ENCODE measurements around the gene MOB2.

Gene MOB2

DNA sequence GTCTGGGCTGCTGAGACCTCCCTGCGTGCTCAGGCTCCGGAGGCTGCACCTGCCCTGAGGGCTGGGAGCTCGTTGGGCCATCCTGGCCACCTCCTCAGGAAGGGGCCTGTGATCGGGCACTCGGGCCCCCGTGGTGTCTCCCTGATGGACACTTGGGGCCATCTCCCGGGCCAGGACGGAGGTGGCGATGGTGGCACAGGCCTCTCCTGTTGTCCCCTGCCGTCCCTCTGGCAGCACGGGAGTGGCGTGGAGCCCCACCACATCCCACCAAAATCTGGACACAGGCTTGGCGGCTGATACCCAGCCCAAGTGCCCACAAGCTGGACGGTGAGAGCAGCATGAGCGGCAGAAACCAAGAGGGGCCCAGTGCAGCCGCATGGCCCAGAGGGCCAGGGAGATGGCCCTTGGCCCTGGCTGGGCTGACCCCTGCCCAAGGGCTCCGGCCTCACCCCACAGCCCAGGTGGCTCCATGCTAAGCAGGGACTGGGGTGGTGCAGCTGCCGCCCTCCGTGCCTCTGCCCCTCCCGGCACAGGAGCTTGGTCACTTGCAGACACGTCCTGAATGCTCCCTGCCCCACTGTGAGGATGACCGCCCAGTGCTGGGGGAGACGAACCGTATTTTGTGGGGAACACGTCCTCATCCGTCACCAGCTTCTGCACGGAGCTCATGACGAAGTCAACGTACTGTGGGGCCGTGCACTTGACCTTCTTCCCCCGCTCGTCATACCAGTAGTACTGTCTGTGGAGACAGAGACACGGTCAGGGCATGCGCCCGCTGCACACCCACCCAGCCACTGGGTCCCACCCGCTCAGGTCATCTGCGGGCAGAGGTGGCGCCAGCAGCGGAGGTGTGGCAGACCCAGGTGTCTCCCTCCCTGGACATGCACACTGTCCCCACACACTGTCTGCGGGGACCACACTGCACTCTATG is 15.6 kb downstream of the MOB2 start:
- no peak for DNase-seq

DNA sequence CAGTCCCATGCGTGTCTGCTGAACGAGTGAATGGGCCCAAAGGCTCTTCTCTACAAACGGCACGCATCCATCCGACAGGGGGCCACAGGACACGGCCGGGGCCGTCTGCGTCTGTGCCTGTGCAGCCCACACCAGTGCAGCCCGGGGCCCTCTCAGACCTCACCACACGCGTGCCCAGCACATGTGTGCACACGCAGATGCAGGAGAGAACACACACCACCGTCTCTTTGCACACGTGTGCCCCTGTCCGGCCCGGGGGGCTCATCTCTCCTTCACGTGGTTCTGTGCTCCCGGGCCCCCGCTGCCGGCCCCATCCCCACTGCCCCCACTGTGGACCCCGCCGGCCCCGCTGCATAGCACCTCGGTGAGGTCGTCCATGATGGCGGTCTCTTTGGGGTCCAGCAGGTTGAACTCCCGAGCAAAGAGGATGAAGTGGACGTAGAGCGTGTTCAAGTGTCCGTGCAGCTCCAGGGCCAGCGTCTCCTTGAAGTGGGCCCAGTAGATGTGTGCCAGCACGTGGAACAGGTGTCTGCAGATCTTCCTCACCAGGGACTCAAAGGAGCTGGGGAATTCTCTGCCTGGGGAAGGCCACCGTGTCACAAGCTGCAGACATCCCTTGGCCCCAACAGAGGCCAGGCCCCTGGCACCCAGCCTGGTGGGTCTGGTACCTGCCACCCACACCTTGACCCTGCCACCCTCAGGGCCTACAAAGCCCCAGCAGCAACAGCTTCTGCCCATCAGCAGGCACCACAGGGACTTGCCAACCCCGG is 16.5 kb downstream of the MOB2 start:
- no peak for DNase-seq

DNA sequence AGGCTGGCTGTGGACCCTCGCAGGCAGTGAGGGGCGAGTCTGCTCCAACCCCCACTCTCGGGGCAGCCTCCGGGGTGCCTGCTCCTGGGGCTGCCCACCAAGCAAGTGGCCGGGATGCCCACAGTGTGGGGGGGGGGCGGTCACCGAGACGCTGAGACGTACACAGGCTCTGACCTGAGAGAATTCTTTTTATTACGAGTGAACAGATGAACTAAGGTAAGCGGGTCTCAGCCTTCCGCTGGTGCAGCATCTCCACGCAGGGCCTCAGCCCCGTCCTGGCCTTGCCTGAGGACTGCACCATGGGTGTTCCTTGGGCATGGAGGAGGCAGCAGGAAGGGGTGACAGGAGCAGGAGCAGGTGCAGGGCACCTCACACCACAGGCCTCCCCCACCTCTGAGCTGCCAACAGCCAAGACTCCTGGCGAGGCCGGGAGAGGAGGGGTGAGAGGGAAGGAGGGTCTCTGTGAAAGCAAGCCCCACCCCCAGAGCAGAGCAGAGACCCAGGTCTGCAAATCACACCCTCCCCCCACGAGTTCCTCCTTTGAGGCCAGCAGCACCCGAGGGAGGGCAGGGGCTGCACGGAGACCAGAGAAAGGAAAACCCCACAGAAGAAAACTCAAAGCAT is 17.2 kb downstream of the MOB2 start:
- no peak for DNase-seq

DNA sequence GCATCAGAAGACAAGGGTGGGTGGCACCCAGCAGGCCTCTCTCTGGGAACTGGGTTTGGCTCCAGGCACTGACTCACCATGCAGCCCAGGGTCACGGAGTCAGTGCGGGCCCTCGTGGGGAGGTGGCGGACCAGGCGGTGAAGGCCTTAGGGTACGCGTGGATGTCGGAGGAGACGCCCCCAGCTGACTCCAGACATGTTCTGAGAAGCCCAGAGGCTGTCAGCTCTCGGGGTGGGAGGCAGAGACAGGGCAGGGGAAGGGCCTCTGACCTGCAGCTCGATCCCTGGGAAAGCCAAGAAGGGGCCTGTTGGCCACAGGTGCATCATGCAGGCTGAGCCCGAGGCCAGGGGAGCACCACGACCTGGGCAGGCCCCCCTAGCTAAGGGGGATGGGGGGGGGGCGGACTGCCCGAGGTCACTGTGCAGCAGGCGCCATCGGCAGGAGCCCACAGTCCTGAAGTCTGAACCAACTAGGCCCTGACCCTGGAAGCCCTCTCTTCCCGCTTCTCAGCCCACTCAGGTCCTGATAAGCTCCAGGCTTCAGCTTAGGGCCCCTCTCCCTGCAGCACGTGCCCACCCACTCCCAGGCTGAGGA is 18.0 kb downstream of the MOB2 start:
- DNase-seq = no peak

DNA sequence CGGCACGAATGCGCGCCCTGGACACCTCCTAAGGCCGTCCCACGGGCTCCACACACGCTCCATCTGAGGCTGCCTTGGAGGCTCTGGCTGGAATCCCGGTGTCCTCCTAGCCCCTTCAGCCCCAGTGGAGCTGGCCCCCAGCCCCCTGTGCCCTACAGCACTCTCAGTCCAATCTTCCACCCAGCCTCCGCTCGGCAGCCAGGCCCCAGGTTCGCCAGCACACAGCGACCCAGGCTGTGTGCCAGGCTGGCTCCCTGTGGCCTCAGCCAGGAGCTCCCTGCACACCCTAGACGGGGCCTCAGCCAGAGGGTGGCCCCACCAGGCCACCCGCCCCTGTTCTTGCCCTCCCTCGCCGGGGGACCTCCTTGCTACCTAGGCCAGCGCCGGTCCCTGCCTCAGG is 18.6 kb downstream of the MOB2 start:
- no peak for DNase-seq

DNA sequence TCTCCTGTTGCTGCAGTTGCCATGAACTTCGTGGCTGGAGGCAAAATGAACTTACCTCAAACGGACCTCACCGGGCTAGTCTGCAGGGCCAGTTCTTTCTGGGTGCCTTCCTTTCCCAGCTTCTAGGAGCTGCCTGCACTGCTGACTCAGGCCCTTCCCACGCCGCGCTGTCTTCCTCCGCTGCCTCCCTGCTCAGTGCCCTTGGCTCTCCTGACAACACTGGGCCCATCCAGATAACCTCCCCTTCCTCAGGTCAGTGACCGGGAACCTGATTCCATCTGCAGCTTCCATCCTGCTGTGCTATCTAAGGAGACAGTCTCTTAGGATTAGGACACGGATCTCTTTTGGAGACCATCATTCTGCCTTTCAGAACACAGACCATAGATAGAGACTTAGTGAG is 19.3 kb downstream of the MOB2 start:
- no peak for DNase-seq

DNA sequence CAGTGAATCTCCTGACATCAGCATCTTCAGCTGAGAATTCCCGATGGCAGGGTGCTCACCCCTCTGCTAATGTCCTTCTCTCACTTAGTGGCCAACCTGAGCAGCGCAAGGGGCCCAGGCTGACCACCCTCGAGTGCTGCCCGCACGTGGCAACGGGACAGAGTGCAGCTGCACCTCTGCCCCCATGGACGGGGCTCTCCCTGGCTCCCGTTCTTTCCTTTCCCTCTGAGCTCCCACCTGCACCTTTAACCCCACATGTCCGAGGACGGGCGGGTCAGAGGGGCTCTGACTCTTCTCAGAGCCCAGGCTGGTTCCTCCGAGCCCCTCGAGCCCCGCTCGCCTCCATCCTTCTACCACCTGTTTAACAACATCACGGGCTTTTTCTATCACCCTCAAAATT is 19.8 kb downstream of the MOB2 start:
- no peak for DNase-seq

DNA sequence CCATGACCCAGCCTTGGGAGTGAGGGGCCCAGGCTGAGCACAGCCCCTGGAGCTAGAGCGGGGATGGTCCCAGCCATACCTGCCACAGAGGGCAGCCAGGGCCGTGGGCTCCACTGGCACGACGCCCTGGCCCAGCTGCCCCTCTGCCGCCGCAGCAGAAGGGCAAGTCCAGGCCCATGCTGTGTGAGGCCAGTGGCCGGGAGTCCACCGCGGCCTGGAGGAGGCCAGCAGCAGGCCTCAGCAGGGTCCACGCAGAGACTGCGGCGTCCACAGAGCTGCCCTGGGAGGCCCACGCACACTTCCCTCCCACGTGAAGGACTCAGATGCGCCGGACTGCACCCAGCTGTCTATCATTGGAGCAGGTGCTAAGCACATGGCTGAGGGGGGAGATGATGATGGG is 23.5 kb downstream of the MOB2 start:
- no peak for DNase-seq

DNA sequence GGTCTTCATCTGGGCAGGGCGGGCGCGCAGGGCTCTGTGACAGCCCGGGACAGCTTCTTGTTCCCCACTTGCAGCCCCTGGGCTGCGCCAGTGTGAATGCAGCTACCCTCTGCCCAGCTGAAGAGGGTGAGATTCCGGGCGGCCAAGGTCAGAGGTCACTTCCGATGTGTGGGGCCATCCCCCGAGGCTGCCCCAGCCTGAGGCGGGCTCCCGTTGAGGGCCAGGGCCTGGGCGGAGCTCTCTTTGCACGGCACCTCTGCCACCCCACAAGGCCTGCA is 23.9 kb downstream of the MOB2 start:
- no peak for DNase-seq

DNA sequence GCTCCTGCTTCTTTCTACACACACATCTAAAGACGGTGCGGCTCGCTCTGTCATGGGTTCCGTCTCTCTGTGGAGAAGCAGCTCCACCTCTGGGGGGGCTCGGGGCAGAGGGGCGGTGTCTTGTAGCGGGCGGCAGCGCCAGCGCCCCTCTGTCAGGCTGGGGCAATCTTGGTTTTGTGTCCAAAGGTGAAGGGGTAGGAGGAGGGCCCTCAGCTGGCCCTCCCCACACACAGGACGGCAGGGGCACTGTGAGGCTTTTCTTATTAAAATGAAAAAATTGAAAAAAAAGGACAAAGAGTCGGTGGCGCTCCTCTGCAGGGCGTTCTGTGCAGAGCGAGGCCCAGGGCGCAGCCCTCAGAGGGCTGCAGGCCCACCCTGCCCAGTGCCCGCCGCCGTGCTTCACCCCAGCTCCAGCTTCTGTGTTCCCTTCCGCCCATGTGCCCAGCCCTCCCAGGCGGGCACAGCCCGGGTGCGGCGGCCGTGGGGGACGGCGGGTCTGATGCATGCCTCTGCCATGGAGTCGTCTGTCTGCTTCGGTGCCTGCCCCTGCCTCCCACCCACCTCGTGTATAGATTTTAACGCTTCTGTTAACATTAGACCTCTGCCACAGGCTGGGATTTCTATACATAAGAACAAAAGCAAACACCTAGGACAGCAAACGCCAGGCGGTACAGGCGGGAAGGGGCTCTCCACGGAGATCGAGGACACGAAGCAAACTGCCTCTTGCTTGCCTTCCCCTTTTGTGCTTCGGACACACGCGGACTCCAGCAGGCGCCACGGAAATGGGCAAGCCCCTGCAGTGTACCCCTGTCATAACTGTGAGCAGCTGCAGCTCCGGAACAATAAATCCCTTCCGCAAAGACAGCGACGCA is 24.5 kb downstream of the MOB2 start:
- DNase-seq = no peak

DNA sequence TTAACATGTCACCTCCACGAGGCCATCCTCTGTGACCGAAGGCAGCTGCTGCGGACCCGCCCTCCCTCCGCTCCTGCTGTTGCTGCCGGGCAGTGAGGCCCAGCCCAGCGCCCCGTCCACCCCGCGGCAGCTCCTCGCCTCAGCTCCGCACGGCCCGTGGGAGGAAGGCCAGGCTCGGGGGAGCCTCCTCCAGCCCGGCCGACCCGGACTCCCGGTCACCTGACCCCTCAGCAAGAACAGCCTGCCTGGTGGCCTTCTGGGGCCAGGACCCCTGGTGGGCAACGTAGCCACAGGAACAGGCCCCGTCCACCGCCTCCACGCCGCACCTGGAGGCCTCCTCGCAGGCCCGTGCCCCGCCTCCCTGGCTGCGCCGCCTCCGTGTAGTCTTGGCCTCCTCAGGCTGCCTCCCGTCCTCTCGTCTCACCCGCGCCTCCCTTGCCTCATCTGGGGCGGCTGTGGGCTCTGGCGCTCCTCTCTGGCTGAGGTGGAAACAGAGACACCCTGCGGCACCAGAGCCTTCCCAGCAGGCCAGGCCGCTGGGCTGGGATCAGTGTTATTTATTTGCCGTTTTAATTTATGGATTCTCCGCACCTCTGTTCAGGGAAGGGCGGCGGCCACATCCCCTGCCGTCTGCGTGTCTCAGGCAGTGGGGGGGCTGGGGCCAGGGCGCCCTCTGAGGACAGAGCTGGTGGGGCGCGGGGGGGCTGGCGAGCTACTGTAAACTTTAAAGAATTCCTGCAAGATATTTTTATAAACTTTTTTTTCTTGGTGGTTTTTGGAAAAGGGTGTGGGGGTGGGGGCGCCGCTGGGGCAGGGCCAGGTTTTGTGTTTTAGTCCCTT is 25.4 kb downstream of the MOB2 start:
- no peak for DNase-seq

DNA sequence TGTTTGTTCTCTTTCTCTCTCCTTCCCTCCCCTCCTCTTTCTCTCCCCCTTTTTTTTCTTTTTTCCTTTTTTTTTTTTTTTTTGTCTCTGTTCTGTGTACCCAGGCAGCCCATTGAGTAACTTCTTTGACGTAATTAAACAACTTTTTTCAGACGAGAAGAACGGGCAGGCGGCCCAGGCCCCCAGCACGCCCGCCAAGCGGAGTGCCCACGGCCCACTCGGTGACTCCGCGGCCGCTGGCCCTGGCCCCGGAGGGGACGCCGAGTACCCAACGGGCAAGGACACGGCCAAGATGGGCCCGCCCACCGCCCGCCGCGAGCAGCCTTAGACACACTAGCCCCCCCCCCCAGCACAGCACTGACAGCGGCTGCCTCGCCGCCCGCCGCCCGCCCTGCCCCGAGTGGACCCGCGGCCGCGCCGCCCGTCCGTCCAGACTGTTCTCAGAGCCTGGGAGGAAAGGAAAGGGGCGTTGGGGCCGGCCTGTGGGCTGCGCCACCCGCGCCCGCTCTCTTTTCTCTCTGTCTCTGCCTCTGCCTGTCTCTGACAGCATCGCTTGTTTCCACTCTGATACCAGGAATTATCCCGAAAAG is 26.1 kb downstream of the MOB2 start:
- no peak for DNase-seq

DNA sequence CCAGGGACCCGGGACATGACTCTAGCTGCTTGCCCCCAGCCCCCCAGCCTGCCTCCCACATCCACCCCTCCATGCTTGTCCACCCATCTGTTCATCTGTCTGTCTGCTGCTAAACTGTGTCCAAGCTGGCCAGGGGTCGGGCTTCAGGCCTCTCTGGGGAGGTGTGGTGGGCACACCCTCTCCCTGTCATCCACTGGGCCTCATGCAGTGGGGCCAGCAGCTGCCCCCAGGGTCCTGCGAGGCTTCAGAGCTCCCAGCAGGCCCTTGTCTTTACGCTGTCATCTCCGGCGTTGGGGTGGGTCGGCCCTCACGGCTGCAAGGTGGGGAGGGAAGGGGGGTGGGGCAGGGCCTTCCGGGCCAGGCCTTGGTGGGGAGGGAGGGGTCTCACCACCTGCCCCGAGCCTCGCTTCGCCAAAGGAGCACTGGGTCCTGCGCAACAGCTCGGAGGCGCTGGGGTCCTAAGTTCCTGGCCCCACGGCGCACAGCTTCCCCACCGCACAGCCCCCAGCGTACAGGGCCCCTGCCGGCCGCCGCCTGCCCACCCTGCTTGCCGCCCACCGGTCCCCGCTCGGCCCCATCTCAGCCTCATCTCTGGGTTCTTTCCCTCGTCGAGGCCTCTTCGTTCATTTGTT is 26.7 kb downstream of the MOB2 start:
- no peak for DNase-seq

DNA sequence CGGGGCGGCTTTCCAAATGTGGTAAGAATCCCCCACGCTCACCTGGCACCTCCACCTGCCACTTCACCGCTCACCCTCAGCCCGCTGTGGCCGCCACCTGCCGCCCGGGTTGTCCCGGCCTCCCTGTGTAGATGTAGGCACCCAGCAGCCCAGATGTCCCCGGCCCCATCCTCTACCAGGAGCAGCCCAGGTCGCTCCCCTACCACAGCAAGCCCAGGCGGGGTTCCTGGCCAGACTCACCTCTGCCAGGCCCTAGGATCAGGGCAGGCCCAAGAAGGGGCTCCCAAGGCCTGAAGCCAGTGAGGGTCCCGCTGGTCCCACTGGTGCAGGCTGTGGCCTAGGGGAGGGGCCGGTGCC is 27.4 kb downstream of the MOB2 start:
- DNase-seq = no peak

DNA sequence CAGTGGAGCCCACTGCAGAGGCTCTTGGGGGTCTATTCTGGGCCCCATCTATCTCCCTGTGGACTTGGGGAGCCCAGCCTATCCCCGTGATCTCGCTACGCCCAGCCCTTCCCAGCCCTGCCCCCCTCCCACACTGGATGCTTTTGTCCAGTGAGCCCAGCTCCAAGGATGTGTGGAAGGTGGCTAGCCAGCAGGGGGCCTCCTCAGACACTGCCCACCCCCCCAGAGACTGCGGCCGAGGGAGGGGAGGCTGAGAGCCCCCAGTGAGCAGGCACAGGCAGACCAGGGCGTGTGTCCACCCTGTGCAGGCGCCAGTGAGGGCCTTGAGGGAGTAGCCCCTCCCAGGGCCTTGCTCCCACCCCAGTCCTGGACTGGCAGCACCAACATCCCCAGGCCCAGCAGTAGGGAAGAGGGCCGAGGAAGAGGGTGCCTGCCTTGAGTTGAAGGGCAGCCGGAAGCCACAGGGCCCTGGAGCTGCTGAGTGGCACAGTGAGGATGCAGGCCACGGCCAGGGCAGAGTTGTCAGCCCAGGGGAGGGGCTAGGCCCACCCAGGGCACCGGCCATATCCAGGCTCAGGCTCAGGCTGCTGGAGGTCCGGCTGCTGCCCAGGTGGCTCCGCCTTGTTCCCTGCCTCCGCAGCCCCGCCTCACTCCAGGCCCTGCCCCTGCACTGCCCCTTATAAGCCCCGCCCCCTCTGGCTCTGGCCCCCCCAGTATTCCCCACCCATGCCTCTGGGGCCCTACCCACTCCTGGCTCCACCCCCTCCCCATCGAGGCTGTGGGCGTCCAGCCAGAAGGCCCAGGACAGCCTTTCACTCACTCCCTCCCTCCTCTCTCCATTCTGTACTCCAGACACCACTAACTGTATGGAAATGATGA is 28.0 kb downstream of the MOB2 start:
- no peak for DNase-seq

DNA sequence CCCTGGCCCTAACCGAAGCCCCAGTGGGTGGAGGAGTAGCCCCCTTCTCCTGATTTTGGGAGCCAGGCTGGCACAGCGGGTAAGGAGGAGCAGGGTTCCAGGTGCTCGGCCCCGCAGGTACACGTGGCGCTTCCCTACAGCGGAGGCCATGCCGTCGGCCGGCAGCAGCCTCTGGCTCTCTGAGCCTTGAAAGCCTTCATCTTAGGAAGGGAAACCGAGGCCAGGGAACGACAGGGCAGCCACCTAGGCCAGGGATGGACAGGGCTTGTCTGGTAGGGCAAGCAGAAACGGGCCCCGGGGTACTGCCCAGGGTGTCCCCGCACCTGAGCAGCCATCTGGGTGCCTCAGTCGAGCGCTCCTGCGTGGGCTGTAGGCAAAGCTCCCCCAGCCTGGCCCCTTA is 28.7 kb downstream of the MOB2 start:
- no peak for DNase-seq

DNA sequence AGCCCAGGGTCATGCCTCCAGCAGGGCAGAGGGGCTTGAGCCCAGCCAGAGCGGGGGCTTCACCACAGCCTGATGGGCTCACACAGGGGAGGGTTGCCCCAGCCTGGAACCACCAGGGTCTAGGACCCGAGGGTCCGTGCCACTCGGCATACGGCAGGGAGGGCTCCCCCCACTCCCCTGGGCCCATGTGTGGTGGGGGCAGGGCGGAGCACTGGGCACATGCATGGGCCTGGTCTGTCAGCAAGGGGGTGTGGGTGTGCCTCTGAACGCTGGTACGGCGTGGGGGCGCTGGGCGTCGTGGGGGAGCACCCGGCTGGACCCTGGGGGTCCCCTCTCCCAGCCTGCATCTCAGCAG is 29.3 kb downstream of the MOB2 start:
- no peak for DNase-seq

DNA sequence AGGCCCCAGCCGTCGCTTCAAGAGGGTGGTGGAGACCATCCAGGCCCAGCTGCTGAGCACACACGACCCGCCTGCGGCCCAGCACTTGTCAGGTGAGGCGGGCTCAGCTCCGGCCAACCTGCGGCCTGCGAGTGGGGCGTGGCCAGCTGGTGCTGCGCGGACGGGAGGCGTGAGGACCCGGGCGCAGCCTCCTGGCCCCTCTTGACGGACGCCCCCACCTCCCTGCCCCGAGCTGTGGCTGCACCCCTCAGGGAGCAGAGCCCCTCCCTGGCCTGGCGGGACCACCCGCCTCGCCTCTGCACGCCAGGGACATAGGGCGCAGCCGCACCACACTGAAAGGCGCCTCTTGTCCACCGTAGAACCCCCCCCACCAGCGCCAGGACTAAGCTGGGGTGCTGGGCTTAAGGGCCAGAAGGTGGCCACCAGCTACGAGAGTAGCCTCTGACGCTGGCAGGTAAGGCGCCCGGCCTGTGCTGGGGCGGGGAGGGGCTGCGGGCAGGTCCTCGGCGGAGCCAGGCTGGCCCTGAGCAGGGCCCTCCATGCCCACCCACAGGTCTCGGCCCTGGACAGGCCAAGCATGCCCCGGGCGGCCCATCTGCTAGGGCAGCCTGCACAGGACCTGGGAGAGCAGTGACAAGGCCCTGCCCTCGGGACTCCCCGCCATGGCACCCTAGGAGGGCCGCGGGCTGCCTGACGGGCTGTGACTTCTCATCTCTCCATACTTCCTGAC is 29.8 kb downstream of the MOB2 start:
- DNase-seq = no peak

DNA sequence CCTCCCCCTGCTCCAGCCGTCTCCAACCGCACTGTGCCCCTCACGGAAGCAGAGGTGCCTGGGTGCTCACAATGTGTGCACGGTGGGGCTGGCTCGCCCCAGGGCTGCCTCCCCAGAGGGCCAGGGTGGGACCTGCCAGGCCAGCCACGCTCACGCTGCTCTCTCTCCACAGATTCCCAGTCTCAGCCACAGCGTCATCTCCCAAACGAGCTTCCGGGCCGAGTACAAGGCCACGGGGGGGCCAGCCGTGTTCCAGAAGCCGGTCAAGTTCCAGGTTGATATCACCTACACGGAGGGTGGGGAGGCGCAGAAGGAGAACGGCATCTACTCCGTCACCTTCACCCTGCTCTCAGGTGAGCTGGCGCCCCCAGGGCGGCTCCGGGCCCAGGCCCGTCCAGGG is 30.4 kb downstream of the MOB2 start:
- DNase-seq = no peak

All from T-helper 9 cell (primary cell).